Brain pericyte (primary cell): Measurements from ENCODE around the gene PCSK6.

ENCODE experiments used
- DNase-seq: peaks from one replicate; pipeline ENCODE4 v3.0.0-alpha.2; 2012; ENCODE audit warnings: low read depth, low spot score

PCSK6 gene

GRCh38 chr15:101522621-101523559, 33.4 kb upstream of the PCSK6 start:
- DNase-seq, result no peak

DNA sequence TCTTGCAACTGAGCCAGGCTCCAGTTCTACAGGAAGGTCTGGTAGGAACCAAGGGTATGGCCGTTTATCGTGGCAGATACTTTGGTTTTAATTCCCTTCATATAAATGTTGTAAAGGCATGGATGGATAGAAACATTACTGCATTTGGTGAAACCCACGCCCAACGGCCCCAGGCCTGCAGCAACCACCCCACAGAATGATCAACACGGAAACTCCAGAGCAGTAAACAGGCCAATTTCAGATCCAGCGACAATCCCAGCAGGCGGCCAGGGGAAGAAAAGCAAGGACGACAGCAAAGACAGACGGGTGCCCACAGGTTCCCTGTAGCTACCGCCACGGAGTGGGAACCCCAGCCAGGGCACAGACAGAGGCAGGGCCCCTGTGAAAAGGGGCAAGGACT, 32.6 kb upstream of the PCSK6 start:
- no peak for DNase-seq

GRCh38 chr15:101521591-101521990, 32.1 kb upstream of the PCSK6 start:
- DNase-seq, result no peak

DNA sequence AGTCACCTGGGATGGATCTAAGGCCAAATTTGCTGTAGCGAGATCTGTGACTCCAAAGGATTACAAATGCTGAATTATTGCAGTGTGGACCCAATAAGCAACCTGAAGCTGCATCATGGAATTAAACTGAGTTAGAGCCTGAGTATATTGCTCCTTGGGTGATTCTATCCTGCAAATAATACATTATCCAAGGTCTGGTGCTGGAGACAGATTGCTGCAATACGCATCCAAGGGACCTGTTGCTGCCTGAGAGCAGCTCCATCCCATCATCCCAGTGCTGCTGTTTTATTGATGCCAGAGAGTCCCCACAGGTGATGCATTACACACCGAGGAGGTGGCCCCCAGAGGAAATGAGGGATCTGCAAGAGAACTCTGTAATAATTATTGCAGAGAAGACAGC, 31.6 kb upstream of the PCSK6 start:
- DNase-seq, result no peak

- no peak for DNase-seq
Observed at GRCh38 chr15:101520395-101520794, 30.9 kb upstream of the PCSK6 start.

GRCh38 chr15:101517504-101517903, 28.0 kb upstream of the PCSK6 start:
- DNase-seq, result no peak

DNA sequence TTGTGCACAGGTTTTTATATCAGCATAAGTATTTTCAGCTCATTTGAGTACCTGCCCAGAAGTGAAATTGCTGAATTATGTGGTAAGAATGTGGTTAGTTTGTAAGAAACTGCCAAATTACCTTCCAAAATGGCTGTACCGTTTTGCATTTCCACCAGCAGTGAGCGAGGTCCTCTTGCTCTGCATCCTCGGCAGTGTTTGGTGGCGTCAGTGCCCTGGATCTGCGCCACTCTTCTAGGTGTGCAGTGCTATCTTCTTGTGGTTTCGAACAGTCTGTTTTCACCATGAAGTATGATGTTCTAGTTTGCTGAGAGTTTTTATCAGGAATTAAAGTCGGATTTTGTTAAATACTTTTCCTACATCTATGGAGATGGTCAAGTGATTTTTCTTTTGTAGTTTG, 24.8 kb upstream of the PCSK6 start:
- no peak for DNase-seq

GRCh38 chr15:101511717-101512116, 22.2 kb upstream of the PCSK6 start:
- no peak for DNase-seq

DNA sequence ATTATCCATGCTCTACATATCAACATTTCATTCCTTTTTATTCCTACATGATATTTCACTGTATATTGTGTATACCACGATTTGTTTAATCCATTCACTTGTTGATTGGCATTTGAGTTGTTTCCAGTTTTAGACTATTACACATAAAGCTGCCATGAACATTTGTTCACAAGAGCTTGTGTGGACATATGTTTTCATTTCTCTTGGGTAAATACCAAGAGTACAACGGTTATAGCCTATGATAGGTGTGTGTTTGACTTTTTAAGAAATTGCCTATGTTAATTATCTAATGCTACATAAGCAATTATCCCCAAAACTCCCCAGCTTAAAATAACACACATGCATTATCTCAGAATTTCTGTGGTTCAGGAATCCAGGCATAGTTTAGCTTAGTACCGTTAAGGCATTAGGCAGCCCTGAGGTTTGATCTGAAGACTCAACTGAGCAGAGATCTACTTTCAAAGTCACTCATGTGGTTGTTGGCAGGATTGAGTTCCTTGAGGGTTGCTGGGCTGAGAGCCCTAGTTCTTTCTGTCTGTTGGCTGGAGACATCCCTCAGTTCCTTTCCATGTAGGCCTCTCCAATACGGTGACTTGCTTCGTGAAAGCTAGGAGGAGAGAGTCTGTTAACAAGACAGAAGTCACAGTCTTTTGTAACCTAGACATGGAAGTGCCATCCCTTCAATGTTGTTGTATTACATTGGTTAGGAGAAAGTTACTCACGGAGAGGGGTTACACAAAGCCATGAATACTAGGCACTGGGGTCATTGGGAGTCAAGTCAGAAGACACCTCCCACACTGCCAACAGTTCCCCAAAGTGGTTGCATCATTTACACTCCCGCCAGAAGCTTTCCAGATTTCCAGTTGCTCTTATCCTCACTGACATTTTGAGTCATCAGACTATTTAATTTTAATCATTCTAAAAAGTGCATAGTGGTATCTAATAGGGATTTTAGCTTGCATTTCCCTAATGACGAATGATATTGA, 21.0 kb upstream of the PCSK6 start:
- DNase-seq, result no peak

- DNase-seq, result no peak
Observed at GRCh38 chr15:101509279-101509678, 19.8 kb upstream of the PCSK6 start.

- DNase-seq, result no peak
Observed at GRCh38 chr15:101506491-101506890, 17.0 kb upstream of the PCSK6 start.

GRCh38 chr15:101505610-101506337, 16.3 kb upstream of the PCSK6 start:
- DNase-seq, result no peak

DNA sequence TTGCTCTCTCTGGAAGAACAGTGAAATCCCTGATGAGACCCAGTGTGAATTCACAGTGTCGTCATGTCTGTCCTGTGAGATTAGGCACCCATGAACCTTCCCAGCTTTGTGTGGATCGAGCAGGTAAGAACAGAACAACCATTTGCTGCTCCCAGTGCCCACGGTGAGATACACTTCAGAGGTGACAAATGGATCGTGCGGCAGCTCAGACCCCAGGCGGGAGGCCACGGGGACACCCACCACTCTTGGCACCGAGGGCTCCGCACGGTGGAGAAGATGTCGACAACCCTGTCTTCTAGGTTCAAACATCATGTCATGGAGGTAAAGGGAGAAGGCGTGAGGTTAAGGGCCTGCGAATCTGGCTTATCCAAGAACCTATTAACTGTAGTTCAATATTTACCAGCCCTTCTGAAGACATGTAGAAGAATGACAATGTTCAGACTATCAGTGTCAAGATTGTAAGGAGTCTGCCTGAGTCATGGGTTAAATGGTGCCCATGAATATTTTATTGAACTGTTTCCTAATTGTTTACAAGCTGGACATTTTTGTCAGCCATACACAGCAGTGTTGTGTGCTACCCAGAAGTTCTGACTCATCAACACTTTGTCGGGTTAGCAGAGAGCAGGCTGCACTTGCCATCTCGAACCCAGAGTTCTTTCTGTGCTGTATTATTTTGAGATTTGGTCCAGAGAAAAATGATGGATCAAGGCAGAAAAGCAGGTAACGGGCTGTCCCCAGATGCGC, 15.5 kb upstream of the PCSK6 start:
- no peak for DNase-seq

DNA sequence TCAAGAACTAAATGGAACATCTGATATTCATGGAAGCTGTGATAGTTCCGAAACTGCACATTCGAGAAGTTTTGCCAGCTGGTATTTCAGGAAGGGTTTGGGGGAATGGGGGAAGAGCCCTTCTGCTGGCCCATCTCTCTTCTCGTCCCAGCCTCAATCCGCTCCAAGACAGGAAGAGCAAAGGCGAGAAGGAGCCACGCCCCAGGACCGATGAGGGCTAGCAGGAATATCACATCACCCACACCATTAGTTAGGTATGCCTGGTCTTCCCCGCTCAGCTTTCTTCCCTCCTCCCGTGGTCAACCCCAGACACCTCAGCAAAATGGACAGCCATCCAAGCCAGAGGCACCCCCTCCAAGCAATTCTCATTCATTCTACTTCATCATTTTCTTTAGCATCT, 14.9 kb upstream of the PCSK6 start:
- DNase-seq, result no peak

DNA sequence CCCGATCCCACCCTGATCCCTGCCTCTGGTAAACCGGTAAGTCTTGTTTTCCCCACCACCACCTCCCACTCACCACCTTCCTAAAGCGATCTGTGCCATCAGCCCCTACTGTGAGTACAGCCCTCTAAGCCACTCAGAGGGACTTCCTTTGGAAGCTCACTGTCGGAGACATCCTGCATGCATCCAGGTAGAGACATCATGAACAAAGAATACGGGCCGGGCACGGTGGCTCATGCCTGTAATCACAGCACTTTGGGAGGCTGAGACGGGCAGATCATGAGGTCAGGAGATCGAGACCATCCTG, 13.7 kb upstream of the PCSK6 start:
- no peak for DNase-seq

GRCh38 chr15:101502572-101503295, 13.2 kb upstream of the PCSK6 start:
- DNase-seq, result no peak

GRCh38 chr15:101501703-101502373, 12.3 kb upstream of the PCSK6 start:
- DNase-seq, result no peak

- no peak for DNase-seq
Observed at GRCh38 chr15:101500865-101501551, 11.5 kb upstream of the PCSK6 start.
